Medulla oblongata (tissue), 1 donor: ENCODE results near the gene CCDC170.
"Not testable (repeated sequence)": the region's sequence is repeated elsewhere in the genome, so short reads cannot be mapped to it uniquely, and the experiment has no call there.

Experiments
- DNase-seq: peaks from one replicate; pipeline ENCODE4 v3.0.0-alpha.2; 2015; ENCODE audit errors: extremely low spot score

Gene CCDC170

DNA sequence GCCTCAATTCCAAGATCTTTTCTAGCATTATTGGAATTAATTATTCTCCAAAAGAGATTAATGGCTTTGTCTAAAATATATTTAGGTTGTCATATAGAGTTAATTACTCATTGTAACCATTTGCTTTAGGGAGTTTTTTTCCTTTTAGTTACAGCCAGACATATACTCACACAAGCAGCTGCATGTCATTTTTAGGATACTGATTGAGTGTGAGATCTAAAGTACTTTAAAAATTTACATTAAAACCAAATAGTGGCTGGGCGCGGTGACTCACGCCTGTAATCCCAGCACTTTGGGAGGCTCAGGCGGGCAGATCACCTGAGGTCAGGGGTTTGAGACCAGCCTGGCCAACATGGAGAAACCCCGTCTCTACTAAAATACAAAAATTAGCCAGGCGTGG, 51.1 kb downstream of the CCDC170 start:
- DNase-seq, result not testable (repeated sequence)

DNA sequence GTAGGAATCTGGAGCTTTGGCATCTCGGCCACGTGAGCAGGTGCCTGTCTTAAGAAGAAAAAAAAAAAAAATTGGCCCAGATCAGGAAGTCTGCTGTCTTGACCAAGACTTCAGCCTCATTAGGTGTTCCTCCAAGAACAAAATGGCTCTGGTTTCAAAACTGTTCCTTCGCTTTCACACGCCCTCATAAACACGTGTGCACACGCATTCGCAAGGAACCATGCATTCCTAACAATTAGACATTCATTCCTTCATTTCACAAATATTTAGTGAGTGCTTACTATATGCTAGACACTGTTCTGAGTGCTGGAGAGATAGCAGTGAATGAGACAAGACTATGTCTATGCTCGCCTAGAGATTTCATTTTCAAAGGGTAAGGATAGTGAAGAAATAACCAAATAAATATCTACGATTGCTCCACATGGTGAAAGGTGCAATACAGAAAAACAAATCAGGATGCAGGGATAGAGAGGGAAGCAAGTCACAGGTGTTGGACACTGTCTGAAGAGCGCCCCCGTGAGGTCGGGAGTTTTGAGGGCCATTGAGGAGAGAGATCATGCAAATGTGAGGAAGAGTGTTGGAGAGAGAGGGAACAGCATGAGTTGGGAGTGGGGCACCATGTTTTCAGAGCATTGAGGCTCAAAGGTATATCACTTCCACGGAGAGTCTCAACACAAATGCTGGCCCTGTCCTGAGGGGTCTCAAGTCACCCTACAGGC, 53.3 kb downstream of the CCDC170 start:
- no peak for DNase-seq

DNA sequence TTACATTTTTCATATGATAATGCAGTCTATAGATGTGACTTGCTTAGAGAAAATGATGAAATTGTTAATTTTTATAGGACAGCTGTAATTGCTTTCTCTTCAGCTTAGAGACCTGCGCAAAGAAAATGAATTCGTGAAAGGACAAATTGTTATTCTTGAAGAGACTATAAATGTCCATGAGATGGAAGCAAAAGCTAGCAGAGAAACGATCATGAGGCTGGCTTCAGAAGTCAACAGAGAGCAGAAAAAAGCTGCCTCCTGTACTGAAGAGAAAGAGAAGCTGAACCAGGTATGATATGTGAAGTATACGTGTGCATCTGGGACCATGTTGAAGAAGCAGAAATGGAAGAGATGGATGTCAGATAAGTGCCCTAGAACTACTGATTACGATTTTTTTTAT, 54.4 kb downstream of the CCDC170 start:
- DNase-seq, result no peak

DNA sequence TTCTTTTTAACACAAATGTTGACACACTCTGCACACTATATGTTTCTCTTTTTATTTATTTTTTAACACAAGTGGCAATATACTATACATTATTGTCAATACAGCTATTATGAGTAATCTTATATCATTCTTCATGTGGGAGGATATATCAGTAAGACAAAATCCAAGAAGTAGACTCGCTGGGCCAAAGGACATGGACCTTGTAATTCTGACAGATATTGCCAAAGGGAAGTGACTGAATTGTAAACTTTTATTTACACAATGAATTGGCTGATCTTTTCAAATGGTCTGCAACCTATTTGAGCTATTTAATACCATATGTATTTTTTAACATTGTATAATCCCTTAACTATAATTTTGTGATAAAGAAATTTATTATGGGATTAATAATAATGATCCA, 56.0 kb downstream of the CCDC170 start:
- no peak for DNase-seq

DNA sequence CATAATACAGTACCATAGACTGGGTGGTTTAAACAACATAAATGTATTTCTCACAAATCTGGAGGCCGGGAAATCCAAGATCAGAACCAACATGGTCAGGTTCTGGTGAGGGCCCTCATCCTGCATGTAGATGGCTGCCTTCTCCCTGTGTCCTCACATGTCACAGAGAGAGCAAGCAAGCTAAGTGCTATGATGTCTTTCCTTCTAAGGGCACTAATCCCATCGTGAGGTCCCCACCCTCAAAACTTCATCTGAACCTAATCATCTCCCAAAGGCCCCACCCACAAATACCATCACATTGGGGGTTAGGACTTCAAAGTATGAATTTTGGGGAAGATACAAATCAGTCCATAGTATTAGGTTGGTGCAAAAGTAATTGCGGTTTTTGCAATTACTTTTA, 56.8 kb downstream of the CCDC170 start:
- DNase-seq, result no peak

DNA sequence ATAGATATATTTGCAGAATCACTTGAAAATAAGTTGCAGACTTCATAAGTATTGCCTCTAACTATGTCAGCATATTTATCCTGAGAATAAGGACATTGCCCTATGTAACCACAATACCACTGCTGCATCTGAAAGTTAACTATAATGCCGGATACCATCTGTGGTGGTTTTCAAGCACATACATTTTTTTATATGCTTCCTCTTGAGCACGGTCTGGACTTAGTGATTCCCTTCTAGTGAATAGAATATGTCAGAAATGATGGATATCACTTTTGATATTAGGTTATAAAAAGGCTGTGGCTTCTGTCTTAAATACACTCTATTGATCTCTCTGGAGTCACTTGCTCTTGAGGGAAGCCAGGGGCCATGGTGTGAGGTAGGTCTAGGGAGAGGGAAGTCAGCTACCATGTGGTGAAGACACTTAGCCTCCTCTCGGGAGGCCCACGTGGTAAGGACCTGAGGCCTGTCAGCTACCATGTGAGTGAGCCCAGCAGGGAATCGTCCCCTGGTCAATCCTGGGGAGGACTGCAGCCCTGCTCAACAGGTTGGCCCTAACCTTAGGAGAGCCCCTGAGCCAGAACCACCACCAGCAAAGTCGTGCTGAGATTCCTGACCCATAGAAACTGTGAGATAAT, 57.5 kb downstream of the CCDC170 start:
- no peak for DNase-seq

DNA sequence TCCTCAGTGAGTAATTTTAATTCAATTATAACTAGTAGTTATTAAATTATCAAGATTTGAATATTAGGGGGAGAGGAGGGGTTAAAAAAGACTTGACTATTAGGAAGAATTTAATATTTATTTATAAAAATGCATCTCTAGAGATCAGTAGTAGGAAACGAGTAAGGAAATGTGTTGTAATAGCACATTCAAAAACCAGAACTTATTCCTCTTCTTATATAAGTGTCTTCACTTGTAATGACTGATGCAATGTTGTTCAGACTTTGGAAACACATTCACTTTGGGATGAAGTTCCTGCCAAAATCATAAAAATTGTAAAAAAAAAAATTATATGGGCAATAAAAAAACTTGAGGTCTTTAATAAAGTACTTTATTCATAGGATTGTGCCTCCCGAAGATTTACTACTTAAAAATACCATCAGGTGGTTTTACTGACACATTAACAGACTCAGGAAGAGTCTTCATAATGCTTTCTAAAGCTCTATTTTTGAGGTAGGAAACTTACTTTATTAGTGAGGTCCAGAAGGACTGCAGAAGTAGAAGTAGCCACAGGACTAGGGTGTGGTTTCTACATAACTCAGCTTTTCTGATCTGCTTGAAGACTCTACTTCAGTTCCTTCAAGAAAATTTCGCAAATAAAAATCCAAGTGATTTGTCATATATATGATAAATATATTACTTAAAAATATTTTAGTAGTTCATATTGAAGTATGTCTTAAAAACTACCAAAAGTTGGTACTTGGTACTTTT, 59.8 kb downstream of the CCDC170 start:
- no peak for DNase-seq

DNA sequence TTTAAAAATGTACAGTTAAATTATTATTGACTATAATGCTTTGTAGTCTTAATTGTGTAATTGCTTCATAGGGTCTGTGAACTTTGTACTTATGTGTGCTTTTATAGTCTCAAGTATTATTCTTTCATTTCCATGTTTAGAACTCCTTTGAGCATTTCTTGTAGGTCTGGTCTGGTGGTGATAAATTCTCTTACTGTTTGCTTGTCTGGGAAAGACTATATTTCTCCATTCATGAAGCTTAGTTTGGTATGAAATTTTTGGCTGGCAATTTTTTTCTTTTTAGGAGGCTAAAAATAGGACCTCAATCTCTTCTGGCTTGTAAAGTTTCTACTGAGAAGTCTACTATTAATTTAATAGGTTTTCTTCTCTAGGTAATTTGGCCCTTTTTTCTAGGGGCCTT, 67.4 kb downstream of the CCDC170 start:
- no peak for DNase-seq

DNA sequence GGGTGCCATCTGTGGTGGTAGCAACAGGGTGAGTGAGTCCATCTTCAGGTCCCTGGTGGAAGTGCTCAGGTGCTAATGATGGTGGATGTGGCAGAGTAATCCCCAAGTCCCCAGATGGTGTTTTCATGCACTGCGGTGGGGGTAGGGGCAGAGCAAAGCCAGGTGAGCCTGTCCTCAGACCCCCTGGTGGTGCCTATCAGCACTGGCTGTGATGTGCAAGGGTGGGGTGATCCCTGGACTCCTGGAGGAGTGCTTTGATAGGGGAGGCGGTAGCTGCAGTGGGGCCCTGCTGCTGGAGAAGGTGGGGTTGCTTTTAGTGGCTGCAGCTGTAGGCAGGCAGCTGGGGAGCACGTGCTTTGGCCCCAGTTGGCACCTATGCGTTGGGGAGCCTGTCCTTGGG, 70.8 kb downstream of the CCDC170 start:
- DNase-seq, result no peak

DNA sequence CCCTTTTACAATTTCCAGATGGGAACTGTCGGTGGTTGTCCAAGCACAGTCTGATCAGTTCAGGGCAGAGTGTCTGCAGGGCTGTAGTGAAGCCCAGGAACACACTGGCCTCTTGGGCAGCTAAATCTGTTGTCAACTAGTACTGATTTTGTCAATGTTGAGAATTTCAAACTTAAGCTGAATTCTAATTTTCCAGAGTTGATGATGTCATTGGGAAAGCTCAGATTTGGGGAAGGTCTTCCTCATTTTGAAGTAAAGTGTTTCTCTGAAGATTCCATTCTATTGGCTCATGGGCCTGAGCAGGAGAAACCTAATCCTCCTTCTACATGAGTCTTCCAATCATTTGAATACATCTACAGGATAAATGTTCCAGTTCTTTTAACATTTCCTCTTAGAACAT, 72.1 kb downstream of the CCDC170 start:
- no peak for DNase-seq

DNA sequence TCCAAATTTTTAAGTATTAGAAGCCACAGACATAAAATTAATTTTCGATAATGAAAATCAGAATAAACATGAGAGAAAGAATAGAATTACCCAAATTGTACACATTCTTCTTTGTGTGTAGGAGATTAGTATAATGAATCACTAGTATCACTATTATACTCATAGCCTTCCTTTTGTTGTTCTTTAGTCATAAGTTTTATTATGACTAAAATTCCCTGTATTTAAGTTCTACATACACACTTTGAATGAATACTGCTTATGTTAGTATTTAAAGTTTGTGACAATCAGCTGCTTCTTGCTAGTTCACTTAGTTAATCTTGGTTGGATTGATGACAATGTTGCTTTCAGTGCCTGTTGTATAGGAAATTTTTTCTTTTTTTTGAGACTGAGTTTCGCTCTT, 72.7 kb downstream of the CCDC170 start:
- no peak for DNase-seq

DNA sequence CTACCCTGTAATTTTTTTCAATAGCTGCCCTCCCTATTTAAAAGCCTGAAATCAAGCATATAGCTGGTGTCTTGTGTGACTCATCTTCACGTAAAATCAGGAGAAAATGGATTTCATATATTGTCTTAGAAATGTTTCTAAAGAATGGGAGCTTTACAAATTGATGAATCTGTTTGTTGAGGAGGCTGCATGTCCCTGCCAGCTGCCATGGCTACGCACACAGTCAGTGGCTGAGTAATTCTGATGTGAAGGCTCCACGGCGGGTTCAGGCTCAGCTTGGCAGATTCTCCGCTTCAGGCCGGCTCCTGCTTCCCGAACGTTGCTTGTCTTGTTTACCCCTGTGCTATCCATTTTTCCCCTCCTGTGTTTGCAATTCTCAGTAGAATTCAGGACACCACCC, 82.8 kb downstream of the CCDC170 start:
- DNase-seq, result no peak

DNA sequence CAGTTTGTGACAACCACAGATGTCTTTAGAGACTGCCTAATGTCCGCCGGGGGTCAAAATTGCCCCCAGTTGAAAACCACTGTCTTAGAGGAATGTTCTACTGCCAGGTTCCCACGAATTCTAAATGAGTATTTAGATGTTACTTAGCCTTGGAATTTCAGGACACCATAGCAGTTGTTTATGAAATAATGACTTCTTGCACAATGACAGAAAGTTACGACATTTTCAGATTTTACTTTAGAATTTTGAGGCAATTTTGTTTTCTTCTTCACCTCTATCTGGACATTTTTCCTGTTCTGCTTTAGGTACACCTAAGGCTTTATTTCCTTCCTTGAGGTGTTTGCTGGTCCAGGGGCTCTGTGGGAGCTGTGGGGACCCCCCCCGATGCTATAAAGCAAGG, 83.4 kb downstream of the CCDC170 start:
- no peak for DNase-seq

DNA sequence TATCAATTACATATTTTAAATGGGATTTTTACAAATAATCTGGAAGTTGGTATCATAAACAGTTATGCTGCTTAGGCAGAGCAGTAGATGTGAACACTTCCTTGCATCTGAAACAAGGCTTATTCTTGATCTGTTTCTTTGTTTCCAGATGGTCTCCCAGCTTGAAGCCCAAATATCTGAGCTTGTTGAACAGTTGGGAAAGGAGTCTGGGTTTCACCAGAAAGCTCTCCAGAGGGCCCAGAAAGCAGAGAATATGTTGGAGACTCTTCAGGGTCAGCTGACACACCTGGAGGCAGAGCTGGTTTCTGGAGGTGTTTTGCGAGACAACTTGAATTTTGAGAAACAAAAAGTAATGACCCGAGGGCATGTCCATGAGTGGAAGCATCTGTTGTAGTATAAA, 91.9 kb downstream of the CCDC170 start:
- no peak for DNase-seq

DNA sequence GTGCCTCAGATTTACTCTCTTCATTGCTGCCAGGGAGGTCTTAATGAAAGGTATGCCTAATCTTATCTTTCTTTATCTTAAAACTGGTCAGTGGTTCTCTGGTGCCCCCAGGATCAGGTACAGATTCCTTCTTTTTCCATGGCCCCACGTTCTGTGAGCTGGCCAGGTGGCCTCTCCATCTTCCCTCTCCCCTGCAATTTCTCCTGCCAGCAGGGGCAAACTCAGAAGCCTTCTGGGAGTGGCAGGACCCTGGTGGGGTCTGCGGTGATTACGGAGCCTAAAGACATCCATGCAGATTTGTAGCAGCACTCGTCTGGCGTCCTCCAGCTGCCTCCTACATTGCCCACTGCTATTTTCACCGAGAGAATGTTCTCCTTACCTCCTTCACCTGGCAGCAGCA, 95.8 kb downstream of the CCDC170 start:
- no peak for DNase-seq

DNA sequence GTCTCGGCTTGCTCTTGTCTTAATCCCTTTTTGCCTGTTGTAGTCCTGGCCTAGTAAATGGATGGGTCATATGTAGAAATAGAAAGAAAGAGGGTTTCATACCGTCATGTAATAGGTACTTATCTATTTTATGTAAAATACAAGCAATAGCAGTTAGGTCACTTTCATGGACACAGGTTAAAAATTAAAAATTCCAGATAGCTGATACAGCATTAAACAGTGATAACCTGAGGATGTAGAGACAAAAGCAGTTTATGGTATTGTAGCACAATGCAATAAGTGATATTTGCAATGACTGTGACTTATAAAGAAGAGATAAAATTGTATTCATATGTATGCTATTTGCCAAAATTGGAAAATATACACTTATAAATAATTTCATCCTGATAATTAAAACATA, 96.9 kb downstream of the CCDC170 start:
- no peak for DNase-seq

DNA sequence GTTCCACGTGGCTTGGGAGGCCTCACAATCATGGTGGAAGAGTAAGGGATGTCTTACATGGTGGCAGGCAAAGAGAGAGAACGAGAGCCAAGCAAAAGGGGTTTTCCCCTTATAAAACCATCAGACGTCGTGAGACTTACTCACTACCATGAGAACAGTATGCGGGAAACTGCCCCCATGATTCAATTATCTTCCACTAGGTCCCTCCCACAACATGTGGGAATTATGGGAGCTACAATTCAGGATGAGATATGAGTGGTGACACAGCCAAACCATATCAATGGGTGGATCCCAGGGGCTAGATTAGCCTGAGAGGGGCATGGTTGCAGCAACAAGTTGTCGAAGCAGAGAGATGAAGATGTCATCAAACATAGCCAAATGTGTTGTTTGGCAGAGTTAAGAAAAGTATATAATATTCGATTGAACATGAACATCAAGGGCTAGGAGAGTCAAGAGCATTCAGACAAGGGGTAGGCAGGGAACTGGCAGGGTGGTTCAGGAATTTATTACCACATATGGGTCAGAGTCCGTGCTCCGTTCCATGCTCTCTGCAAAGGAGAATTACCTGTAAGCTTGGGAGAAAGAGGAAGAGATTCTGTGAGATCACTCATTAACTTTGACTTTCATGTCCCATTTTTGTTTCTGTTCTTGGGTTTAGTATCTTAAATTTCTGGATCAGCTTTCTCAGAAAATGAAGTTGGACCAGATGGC, 98.8 kb downstream of the CCDC170 start:
- DNase-seq, result no peak

DNA sequence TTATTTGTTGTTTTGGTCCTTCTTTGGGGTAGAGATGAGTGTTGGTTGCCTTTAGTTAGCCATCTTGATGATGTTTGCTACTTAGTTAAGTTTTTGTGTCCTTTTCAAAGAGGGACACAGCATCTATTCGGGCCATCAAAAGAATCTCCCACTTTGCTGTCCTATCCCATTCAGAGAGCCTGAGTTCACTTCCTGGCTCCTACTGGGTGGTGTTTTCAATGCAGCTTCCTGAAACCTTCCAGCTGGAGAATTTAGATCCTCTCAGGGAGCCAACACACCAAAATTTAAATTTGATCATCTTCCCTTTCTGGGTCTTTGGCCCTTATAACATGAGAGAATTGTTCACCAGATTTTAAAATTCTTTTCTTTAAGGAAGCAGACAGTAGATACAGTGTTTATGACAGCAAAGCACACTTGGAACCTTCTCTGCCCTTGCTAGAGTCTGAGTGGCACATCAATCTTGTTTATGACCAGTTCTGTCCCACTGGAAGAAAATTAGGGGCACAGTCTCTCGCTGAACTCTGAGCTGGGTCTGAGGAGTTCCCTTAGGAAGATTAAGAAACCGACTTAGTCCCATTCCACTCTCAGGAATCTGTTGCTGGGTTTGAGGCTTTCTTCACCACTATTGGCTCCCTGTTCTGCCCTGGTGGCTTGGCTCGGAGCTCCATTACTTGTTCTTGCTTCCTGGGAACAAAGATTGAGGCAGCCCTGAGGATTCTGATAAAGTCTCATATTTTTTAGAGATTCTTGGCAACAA, 115.5 kb downstream of the CCDC170 start:
- no peak for DNase-seq

DNA sequence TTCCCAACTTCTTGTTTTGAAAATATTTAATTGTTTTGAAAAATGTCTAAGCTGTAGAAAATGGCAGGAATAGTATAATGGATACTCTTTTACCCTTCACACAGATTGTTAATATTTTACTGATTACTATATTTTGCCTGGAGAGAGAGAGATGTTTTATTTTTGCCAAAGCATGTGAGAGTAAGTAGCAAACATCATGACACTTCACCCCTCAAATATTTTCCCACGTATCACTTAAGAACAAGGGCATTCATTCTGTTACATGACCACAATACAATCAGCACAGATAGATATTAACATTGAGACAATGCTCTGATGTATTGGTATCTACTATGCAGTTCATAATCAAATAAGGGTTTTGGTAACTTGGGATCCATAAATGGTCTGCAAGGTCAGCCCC, 116.5 kb downstream of the CCDC170 start:
- DNase-seq, result no peak

DNA sequence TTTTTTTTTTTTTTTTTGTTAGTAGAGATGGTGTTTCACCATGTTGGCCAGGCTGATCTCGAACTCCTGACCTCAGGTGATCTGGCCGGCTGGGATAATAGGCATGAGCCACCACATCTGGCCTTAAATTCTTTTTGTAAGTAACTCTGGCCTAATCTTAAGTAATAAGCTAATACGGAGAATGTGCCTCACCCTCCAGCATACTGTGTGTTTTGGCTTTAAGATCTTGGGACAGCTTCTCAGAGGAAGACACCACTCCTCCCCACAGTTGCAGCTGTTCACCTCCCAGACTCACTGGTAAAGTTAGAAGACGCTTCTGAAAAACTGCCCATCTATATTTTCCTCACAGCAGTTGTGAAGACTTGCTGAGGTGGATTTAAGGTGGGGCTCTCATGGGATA, 120.8 kb downstream of the CCDC170 start:
- no peak for DNase-seq

DNA sequence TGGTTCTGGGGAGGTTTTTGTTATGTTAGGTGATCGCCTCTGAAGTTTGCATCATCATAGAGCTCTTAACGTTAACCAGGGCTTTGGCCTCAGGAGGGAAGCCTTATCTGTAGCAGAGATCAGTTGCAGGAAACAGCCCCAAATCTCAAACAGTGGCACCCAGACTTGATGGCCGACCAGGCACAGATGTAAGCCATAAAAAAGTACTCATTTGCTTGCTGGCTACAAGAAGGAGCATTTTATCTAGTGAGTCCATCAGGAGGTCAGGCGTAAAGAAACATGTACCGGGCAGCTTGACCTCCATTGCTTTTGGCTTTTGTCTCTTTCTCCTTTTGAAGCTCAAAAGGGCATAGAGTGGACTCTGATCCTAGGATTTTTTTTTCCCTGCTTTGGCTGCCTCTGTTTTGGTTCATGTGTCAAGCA, 122.3 kb downstream of the CCDC170 start:
- DNase-seq, result no peak

DNA sequence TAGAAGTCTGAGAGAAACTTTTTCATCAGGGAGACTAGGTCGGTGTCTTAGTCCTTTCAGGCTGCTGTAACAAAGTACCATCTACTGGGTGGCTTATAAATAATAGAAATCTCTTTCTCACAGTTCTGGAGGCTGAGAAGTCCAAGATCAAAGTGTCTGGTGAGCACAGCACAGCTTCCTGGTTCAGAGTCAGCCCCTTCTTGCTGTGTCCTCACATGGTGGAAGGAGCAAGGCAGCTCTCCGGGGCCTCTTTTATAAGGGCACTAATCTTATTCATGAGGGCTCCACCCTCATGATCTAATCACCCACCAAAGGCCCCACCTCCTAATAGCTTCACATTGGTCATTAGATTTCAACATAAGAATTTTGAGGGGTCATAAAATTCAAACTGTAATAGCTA, 122.8 kb downstream of the CCDC170 start:
- no peak for DNase-seq
